OCI-LY1 (cell line): ENCODE data around the gene PLCG2.
"Not testable (repeated sequence)": the region's sequence is repeated elsewhere in the genome, so short reads cannot be mapped to it uniquely, and the experiment has no call there.

Source experiments
- H2AFZ ChIP-seq: fragments of 200-600 bp; sonication (generic), shearing (Covaris generic); 2 replicates; pipeline ENCODE4 v1.6.0; 2014; ENCODE audit warnings: antibody characterized with exemption, mild to moderate bottlenecking, low read length
- H3F3A ChIP-seq: fragments of 200-600 bp; sonication (generic), shearing (Covaris generic); 2 replicates; pipeline ENCODE4 v1.6.0; 2014; ENCODE audit warnings: mild to moderate bottlenecking, antibody characterized with exemption, low read length, moderate library complexity; ENCODE audit not compliant: insufficient read depth
- H3K27ac ChIP-seq: fragments of 200-600 bp; sonication (generic); 2 replicates; pipeline ENCODE4 v1.5.1; 2014; ENCODE audit warnings: low read length, mixed run types, mild to moderate bottlenecking, low read depth; ENCODE audit not compliant: poor library complexity, severe bottlenecking
- H3K27me3 ChIP-seq: fragments of 200-600 bp; sonication (generic); 2 replicates; pipeline ENCODE4 v1.6.0; 2014; ENCODE audit warnings: antibody characterized with exemption, mild to moderate bottlenecking, low read length, moderate library complexity; ENCODE audit not compliant: insufficient read depth
- H3K36me3 ChIP-seq: fragments of 200-600 bp; sonication (generic); 2 replicates; pipeline ENCODE4 v1.6.1; 2014; ENCODE audit warnings: mild to moderate bottlenecking, antibody characterized with exemption, low read length, moderate library complexity, mixed read lengths; ENCODE audit not compliant: insufficient read depth
- H3K4me1 ChIP-seq: fragments of 200-600 bp; sonication (generic); 2 replicates; pipeline ENCODE4 v1.5.1; 2014; ENCODE audit warnings: mild to moderate bottlenecking, low read length, moderate library complexity; ENCODE audit not compliant: insufficient read depth, severe bottlenecking
- H3K4me2 ChIP-seq: fragments of 200-600 bp; sonication (generic), shearing (Covaris generic); 2 replicates; pipeline ENCODE4 v1.6.1; 2014; ENCODE audit warnings: low read length
- H3K4me3 ChIP-seq: fragments of 200-600 bp; sonication (generic); 2 replicates; pipeline ENCODE4 v1.5.1; 2014; ENCODE audit warnings: low read length, low read depth, mild to moderate bottlenecking, mixed read lengths; ENCODE audit not compliant: poor library complexity, severe bottlenecking
- H3K79me2 ChIP-seq: fragments of 200-600 bp; shearing (Covaris generic); 2 replicates; pipeline ENCODE4 v1.6.1; 2016; ENCODE audit warnings: mixed run types, low read length, mixed read lengths; ENCODE audit not compliant: insufficient read depth
- H3K9ac ChIP-seq: fragments of 200-600 bp; sonication (generic), shearing (Covaris generic); 2 replicates; pipeline ENCODE4 v1.6.1; 2014; ENCODE audit warnings: mild to moderate bottlenecking, low read length, mixed read lengths
- H3K9me2 ChIP-seq: fragments of 200-600 bp; sonication (generic), shearing (Covaris generic); 2 replicates; pipeline ENCODE4 v1.6.1; 2014; ENCODE audit warnings: low read depth, mild to moderate bottlenecking, low read length, mixed read lengths
- H3K9me3 ChIP-seq: fragments of 200-600 bp; shearing (Covaris generic); 2 replicates; pipeline ENCODE4 v1.6.1; 2014; ENCODE audit warnings: low read length, mixed read lengths
- H4K20me1 ChIP-seq: fragments of 200-600 bp; sonication (generic), shearing (Covaris generic); 2 replicates; pipeline ENCODE4 v1.6.0; 2016; ENCODE audit warnings: mild to moderate bottlenecking, low read length; ENCODE audit not compliant: insufficient read depth
- CTCF ChIP-seq: fragments of 200-600 bp; sonication (generic), shearing (Covaris generic); IDR thresholded peaks from 2 replicates; pipeline ENCODE4 v1.5.1; 2017; ENCODE audit warnings: mild to moderate bottlenecking, antibody characterized with exemption, low read length, moderate library complexity, mixed read lengths
- EZH2 ChIP-seq: fragments of 200-600 bp; sonication (generic), shearing (Covaris generic); IDR thresholded peaks from 2 replicates; pipeline ENCODE4 v1.8.0; 2017; ENCODE audit warnings: borderline replicate concordance, mixed run types, mild to moderate bottlenecking, antibody characterized with exemption, low read length, moderate library complexity, mixed read lengths

PLCG2 gene

GRCh38 chr16:81931927-81932326, 152.8 kb downstream of the PLCG2 start:
- no peak for TF ChIP-seq CTCF
- Histone ChIP-seq H3K27ac (no peak overlapping the region), H3K9me3 (no peaks in the 10 kb centered on the region), H3K79me2 (no peaks in the 10 kb centered on the region), H3K9me2 (no peaks in the 10 kb centered on the region), H3F3A (no peaks in the 10 kb centered on the region), H3K4me3 (no peak overlapping the region), H4K20me1 (no peaks in the 10 kb centered on the region), H3K9ac (no peak overlapping the region), H3K36me3 (peaks cover 99% of the 10 kb centered on the region), H3K4me2 (no peak overlapping the region), H3K27me3 (no peaks in the 10 kb centered on the region), H3K4me1 (no peaks in the 10 kb centered on the region), H2AFZ (no peak overlapping the region)

- H3K4me2 ChIP-seq = no peak overlapping the region
These were observed 153.6 kb downstream of the PLCG2 start for GRCh38 chr16:81932668-81933067.

GRCh38 chr16:81933361-81933760, 154.3 kb downstream of the PLCG2 start:
- Histone ChIP-seq H3K9ac (no peak overlapping the region), H3K36me3 (peaks cover 99% of the 10 kb centered on the region), H3K4me2 (no peak overlapping the region), H3K9me3 (no peaks in the 10 kb centered on the region), H3K9me2 (no peaks in the 10 kb centered on the region), H4K20me1 (no peaks in the 10 kb centered on the region), H2AFZ (no peak overlapping the region), H3F3A (no peaks in the 10 kb centered on the region), H3K27ac (no peak overlapping the region), H3K79me2 (no peaks in the 10 kb centered on the region), H3K4me1 (no peaks in the 10 kb centered on the region), H3K27me3 (no peaks in the 10 kb centered on the region), H3K4me3 (no peak overlapping the region)
- TF ChIP-seq EZH2 (no peak), CTCF (no peak)

More at GRCh38 chr16:81932668-81933067, 153.6 kb downstream of the PLCG2 start:
- Histone ChIP-seq H3K9me3 (no peaks in the 10 kb centered on the region), H3K36me3 (peaks cover 99% of the 10 kb centered on the region), H3K27ac (no peak overlapping the region), H3K9me2 (no peaks in the 10 kb centered on the region), H3K4me1 (no peaks in the 10 kb centered on the region), H3K9ac (no peak overlapping the region), H3F3A (no peaks in the 10 kb centered on the region), H3K79me2 (no peaks in the 10 kb centered on the region), H3K27me3 (no peaks in the 10 kb centered on the region), H2AFZ (no peak overlapping the region), H4K20me1 (no peaks in the 10 kb centered on the region), H3K4me3 (no peak overlapping the region)
- TF ChIP-seq CTCF = no peak
- no peak for TF ChIP-seq EZH2

- H3K9me2 ChIP-seq, H3K9me3 ChIP-seq, H2AFZ ChIP-seq, H3K4me2 ChIP-seq, H3K4me3 ChIP-seq, H4K20me1 ChIP-seq, H3K4me1 ChIP-seq, H3F3A ChIP-seq, H3K79me2 ChIP-seq, H3K27me3 ChIP-seq, H3K27ac ChIP-seq, H3K9ac ChIP-seq: not testable (repeated sequence)
- peaks cover 99% of the 10 kb centered on the region for H3K36me3 ChIP-seq
These were observed 155.6 kb downstream of the PLCG2 start for GRCh38 chr16:81934711-81935110.
